Right lobe of liver (tissue), 6 donors: ENCODE measurements around the gene SYNE4. TPM values are rescaled to one million over a fixed set of nuclear protein-coding genes. Genes with fewer than 3 reads are reported as not detected.
"Not testable (repeated sequence)": the region's sequence is repeated elsewhere in the genome, so short reads cannot be mapped to it uniquely, and the experiment has no call there.

ENCODE experiments used
- ATAC-seq, 4 donors: fragments of 200-7000 bp; cut with Tn5 transposase; one replicate each; pipeline ENCODE4 v1.9.1; 2020; ENCODE audit warnings: mild to moderate bottlenecking in 4 of 4, moderate library complexity in 4 of 4
- DNase-seq, 3 donors: peaks; one replicate each; pipeline ENCODE4 v3.0.0-alpha.2; 2020
- H3K27ac ChIP-seq, 3 donors: fragments of 200-600 bp; one replicate each; pipeline ENCODE4 v1.8.0; 2022
- H3K27me3 ChIP-seq, 2 donors: fragments of 200-600 bp; one replicate each; pipeline ENCODE4 v1.8.0; 2022
- H3K36me3 ChIP-seq, 4 donors: fragments of 200-600 bp; sonication (generic) in 1 of 4; one replicate each; pipeline versions ENCODE4 v1.5.1 to v1.8.0; 2017 to 2022; ENCODE audit warnings: control low read depth in 1 of 4
- H3K4me1 ChIP-seq, 4 donors: fragments of 200-600 bp; sonication (generic) in 1 of 4; one replicate each; pipeline versions ENCODE4 v1.5.1 to v1.8.0; 2017 to 2022; ENCODE audit warnings: control low read depth in 1 of 4
- H3K4me3 ChIP-seq, 3 donors: fragments of 200-600 bp; one replicate each; pipeline ENCODE4 v1.8.0; 2022
- H3K9me3 ChIP-seq, 4 donors: fragments of 200-600 bp; sonication (generic) in 1 of 4; one replicate each; pipeline versions ENCODE4 v1.5.1 to v1.8.0; 2017 to 2022; ENCODE audit warnings: control low read depth in 1 of 4
- POLR2A ChIP-seq: fragments of 450-650 bp; IDR thresholded peaks from one replicate; pipeline ENCODE4 v1.6.1; 2017; ENCODE audit warnings: antibody characterized with exemption, mild to moderate bottlenecking
- WGBS: methylation state at CpG from one replicate; pipeline ENCODE4 v1.1.6; 2018; ENCODE audit warnings: low coverage, low lambda C conversion rate; ENCODE audit not compliant: insufficient coverage; ENCODE audit errors: missing lambda C conversion rate; 5-methylcytosine and 5-hydroxymethylcytosine counted together
- intact Hi-C, 2 donors: fragments of 100-400 bp; cut with DNase I; formaldehyde crosslinking; loops; one replicate each; pipeline versions ENCODE4 v1.11.2 to v1.14.1; 2022
- total RNA-seq, 6 experiments: library from RNA; depleted of rRNA in 2 of 6; stranded (reverse); fragments of >200 nt in 2 of 6; fragmentation: NEBNext Ultra II Directional in 3 of 6; extraction: Animal tissue kit (Norgen Biotek cat#: 25700) in 3 of 6; gene quantifications; one replicate each; pipeline versions ENCODE4 v1.1.0 to v1.2.4, GENCODE V29; 2016 to 2023
- TF ChIP-seq, protein P1 (sequence below), 4 donors: fragments of 200-600 bp in 3 of 4; fragments of 450-650 bp in 1 of 4; IDR thresholded peaks; one replicate each; pipeline versions ENCODE4 v1.5.1 to v1.8.0; 2016 to 2022; ENCODE audit warnings: antibody characterized with exemption in 4 of 4, mild to moderate bottlenecking in 2 of 4
- donor health status: DM: no; HTN: yes; CAD: no.
- donor health status: DM: no; HTN: no; CAD: no.
- donor health status: DM: no; HTN: no; CAD: no.
- donor health status: DM: no; HTN: yes; CAD: no.
- donor health status: DM: no; HTN: yes; CAD: no.

SYNE4 gene
- total RNA-seq, 6 experiments from 2014 or later, result 3.9 to 7.5 (median 7.0) TPM

DNA sequence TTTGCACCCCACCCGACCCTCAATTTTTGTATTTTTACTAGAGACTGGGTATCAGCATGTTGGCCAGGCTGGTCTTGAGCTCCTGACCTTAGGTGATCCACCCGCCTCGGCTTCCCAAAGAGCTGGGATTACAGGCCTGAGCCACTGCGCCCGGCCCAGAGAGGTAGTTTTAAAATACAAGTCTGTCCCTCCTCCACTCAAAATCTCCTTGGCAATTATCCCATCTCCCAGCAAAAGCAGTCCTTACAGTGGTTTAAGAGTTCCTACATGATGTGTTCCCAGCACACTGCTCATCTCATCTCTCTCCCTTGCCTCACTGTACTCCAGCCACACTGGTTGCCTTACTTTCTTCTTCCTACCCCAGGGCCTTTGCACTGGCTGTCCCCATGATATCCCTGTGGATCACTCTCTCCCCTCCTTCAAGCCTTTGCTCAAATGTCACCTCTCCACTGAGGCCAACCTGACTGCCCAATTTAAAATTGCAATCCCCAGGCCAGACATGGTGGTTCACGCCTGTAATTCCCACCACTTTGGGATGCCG lies 48.1 kb downstream of the SYNE4 start:
- Histone ChIP-seq H3K4me3 (no peak overlapping the region), H3K36me3 (no peaks in the 10 kb centered on the region), H3K4me1 (no peaks in the 10 kb centered on the region), H3K27ac (no peak overlapping the region), H3K27me3 (peaks cover 0 to 4% of the 10 kb centered on the region in 2 donors), H3K9me3 (no peaks in the 10 kb centered on the region)
- ATAC-seq (no peak), DNase-seq (no peak)
- WGBS, result 57% methylated on average over 5 of the region's 7 CpGs
- TF ChIP-seq, protein P1, sequence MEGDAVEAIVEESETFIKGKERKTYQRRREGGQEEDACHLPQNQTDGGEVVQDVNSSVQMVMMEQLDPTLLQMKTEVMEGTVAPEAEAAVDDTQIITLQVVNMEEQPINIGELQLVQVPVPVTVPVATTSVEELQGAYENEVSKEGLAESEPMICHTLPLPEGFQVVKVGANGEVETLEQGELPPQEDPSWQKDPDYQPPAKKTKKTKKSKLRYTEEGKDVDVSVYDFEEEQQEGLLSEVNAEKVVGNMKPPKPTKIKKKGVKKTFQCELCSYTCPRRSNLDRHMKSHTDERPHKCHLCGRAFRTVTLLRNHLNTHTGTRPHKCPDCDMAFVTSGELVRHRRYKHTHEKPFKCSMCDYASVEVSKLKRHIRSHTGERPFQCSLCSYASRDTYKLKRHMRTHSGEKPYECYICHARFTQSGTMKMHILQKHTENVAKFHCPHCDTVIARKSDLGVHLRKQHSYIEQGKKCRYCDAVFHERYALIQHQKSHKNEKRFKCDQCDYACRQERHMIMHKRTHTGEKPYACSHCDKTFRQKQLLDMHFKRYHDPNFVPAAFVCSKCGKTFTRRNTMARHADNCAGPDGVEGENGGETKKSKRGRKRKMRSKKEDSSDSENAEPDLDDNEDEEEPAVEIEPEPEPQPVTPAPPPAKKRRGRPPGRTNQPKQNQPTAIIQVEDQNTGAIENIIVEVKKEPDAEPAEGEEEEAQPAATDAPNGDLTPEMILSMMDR (IDR thresholded peaks at IDR 0.05), result no peak
- no peak for TF ChIP-seq POLR2A
- intact Hi-C loops, result no loop called here

DNA sequence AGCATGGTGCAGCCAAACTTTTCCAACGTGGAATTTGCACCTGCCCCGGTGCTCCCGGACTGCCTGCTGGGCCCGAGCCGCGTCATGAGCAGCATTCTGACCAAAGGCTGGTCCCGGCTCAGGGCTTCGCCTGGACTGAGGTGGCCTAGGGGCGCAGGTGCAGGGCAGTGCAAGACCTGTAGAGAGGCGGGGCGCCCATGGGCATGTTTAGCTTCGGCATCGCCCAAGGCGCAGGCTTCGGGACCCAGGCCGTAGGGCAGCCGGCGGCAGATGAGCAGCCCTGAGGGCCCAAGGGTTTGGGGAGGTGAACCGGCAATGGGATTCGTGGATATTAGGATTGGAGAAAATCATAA lies 48.7 kb downstream of the SYNE4 start:
- ATAC-seq (peak in 1 of 4 donors; percentile 10), DNase-seq (no peak)
- H3K27me3 ChIP-seq, result peaks cover 0 to 4% of the 10 kb centered on the region in 2 donors
- intact Hi-C loops, result no loop called here
- H3K27ac ChIP-seq, result no peak overlapping the region
- 40% methylated on average over 9 of the region's 20 CpGs for WGBS
- no peak for TF ChIP-seq POLR2A
- TF ChIP-seq, protein P1 (IDR thresholded peaks at IDR 0.05), result no peak
- H3K4me3 ChIP-seq, result no peak overlapping the region
- no peaks in the 10 kb centered on the region for H3K9me3 ChIP-seq
- no peaks in the 10 kb centered on the region for H3K36me3 ChIP-seq
- H3K4me1 ChIP-seq, result no peaks in the 10 kb centered on the region

DNA sequence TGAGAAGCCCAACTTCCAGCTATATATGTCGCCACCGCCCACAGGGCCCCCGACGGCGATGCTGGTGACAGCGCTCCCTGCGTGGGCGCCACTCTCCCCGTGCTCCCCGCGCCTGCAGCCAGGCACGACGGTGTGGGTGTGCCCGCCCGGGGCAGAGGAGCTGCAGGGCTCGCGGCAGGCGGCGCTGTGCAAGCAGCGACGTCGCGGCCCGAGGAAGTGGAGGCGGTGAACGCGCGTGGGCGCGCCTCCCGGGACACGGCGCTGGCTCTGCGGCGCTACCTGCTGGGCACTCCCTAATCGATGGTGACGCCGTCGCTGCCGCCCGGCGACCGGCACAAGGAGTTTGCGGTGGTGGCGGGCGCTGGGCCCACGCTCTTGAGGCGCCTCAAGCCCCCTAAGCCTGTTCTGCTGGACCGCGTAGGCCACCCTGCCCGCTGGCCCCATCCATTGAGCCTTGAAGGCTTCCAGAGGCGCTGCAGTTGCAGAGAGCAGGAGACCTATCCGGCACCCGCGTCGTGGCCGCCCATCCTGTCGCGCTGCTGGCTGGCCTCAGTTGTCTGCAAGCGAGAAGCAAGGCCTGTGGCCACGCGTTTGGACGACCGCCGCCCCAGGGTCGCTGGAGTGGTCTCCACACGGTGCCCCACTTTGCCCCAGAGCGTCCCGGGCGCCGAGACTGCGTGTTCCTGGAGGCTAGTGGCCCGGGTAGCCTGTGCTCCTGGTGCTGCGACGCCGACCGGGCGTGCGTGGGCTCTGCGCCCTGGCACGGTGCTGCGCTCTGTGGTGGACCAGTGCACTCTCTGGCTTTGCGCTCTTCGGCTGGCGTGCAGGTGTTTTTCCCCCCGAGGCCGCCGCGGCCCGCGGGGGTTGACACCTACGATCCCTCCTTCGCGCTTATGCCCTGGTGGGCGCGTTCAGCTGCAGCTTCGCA lies 49.3 kb downstream of the SYNE4 start:
- H3K27me3 ChIP-seq, result peaks cover 0 to 4% of the 10 kb centered on the region in 2 donors
- H3K36me3 ChIP-seq, result no peaks in the 10 kb centered on the region
- ATAC-seq (peak; percentile 68 to 78 (median 76)), DNase-seq (peak in 2 of 3 donors; percentile 59 to 63)
- H3K4me3 ChIP-seq, result no peak overlapping the region
- 11% methylated on average over 7 of the region's 97 CpGs for WGBS
- H3K4me1 ChIP-seq, result no peaks in the 10 kb centered on the region
- TF ChIP-seq POLR2A, result no peak
- TF ChIP-seq, protein P1 (IDR thresholded peaks at IDR 0.05), result peak; percentile 27 to 43 (median 29)
- no peaks in the 10 kb centered on the region for H3K9me3 ChIP-seq
- H3K27ac ChIP-seq, result no peak overlapping the region
- intact Hi-C loops, result no loop called here

DNA sequence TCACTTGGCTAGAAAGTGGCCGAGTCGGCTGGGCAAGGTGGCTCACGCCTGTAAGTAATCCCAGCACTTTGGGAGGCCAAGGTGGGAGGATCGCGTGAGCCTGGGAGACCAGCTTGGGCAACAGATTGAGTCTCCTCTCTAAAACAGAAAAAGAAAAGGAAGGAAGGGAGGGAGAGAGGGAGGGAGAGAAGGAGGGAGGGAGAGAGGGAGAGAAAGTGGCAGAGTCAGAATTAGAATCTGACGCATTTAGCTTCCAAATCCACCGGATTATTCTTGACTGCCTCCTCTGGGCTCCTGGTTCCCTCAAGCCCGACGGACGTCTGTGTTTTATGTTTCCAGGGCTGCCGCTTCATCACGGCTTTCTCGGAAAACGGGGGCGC lies 50.0 kb downstream of the SYNE4 start:
- no peaks in the 10 kb centered on the region for H3K36me3 ChIP-seq
- no peak overlapping the region for H3K27ac ChIP-seq
- DNase-seq (no peak), ATAC-seq (no peak)
- intact Hi-C loops, result no loop called here
- peaks cover 0 to 4% of the 10 kb centered on the region in 2 donors for H3K27me3 ChIP-seq
- TF ChIP-seq, protein P1 (IDR thresholded peaks at IDR 0.05), result no peak
- TF ChIP-seq POLR2A, result no peak
- no peaks in the 10 kb centered on the region for H3K4me1 ChIP-seq
- 29% methylated on average over 15 of the region's 15 CpGs for WGBS
- no peaks in the 10 kb centered on the region for H3K9me3 ChIP-seq
- no peak overlapping the region for H3K4me3 ChIP-seq

DNA sequence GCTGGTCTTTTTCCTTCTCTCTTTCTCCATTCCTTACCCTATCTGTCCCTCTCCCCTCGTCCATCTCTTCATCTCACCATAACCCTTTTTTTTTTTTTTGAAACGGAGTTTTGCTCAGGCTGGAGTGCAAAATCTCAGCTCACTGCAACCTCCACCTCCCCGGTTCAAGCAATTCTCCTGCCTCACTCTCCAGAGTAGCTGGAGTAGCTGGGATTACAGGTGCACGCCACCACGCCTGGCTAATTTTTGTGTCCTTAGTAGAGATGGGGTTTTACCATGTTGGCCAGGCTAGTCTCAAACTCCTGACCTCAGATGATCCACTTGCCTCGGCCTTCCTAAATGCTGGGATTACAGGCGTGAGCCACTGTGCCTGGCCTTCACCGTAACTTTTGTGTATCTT lies 51.2 kb downstream of the SYNE4 start:
- intact Hi-C loops, H3K27me3 ChIP-seq: not testable (repeated sequence)

More for the DNA sequence above, 51.2 kb downstream of the SYNE4 start:
- not testable (repeated sequence) for H3K4me3 ChIP-seq, H3K9me3 ChIP-seq, H3K27ac ChIP-seq, DNase-seq, ATAC-seq, H3K36me3 ChIP-seq, H3K4me1 ChIP-seq
- 70% methylated on average over 6 of the region's 8 CpGs for whole genome bisulfite sequencing
